ENCODE data around the gene AHI1.

AHI1 gene

DNA sequence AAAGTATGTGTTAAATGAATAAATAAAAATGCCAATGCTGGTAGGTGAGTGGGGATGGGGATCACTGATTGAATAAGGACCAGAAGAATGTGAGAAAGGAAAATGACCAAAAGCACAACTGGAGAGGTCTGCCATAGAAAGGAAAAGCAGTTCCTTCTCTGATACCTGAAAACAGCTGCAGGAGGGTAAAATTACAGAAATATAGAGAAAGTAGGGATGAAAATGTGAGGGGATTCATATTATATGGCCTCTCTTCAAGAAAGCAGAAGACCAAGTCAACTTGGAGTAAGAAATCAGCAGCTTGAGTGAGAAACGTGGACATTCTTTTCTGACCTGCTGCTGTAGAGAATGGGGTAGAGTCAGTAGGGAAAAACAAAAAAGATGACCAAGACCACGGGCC, 191.4 kb downstream of the AHI1 start:
- H3K27ac ChIP-seq = no peak overlapping the region
- TF ChIP-seq ZFX (IDR thresholded peaks at IDR 0.05; ENCODE audit: borderline replicate concordance) (no peak), CTCF (IDR thresholded peaks at IDR 0.05) (no peak)

DNA sequence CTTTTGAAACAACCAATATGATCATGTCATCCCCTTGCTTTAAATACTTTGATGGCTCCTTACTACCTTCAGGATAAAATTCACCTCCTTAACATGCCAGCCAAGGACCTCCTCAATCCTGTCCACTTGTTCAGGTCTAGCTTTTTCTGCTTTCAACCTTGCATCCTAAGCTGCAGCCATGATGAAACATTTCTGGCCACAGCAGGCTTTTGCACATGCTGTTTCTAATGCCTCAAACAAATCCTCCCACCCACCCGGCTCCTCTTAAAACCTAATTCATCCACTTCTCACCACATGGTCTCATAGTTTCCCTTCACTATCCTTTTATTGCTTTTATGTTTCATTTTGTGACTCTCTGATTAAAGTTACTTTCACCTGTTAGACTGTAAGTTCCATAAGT, 191.9 kb downstream of the AHI1 start:
- TF ChIP-seq CTCF (IDR thresholded peaks at IDR 0.05) = no peak
- no peak for TF ChIP-seq ZFX (IDR thresholded peaks at IDR 0.05; ENCODE audit: borderline replicate concordance)

DNA sequence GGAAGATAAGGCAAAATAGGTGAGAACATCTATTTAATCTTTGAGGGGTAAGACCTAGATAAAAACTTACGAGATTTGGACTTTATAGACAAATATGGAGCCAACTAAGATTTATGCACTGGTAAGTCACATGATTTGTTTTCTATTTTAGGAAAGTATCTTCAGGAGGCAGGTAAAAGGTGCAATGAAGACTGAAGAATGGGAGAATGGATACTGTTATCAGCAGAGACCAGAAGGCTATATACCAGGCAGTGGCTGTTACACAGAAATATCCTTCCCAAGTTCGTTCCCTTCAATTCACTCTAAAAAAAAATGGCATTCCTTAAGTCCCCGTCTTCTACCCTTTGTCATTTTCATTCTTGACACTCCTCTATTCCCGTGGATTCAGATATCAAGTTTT, 192.7 kb downstream of the AHI1 start:
- TF ChIP-seq CTCF (IDR thresholded peaks at IDR 0.05) (no peak), ZFX (IDR thresholded peaks at IDR 0.05; ENCODE audit: borderline replicate concordance) (no peak)
- no peak overlapping the region for H3K27ac ChIP-seq

More for the DNA sequence above, 191.9 kb downstream of the AHI1 start:
- no peak overlapping the region for H3K27ac ChIP-seq

- no peak overlapping the region for H3K27ac ChIP-seq
- TF ChIP-seq CTCF (IDR thresholded peaks at IDR 0.05) (no peak), ZFX (IDR thresholded peaks at IDR 0.05; ENCODE audit: borderline replicate concordance) (no peak)
These were observed 196.2 kb downstream of the AHI1 start for GRCh38 chr6:135301304-135301703.

DNA sequence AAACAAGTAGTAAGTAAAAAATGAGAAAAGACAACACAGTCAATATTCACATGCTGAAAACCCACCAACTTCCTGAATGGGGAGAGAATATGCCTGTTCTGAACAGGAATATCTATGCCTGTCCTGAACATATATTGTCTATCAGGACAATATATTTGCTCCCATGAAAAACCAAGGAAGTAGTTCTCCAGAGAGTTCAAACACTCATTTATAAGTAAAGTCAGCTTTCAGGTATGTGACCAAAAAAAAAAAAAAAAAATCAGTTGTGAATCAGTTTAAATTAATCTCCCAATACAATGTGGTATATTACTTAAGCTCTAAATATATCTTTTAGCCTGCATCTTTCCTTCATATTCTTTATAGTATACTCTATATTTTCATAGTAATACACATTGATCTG, 197.0 kb downstream of the AHI1 start:
- H3K27ac ChIP-seq = no peak overlapping the region
- no peak for TF ChIP-seq ZFX (IDR thresholded peaks at IDR 0.05; ENCODE audit: borderline replicate concordance)
- no peak for TF ChIP-seq CTCF (IDR thresholded peaks at IDR 0.05)

DNA sequence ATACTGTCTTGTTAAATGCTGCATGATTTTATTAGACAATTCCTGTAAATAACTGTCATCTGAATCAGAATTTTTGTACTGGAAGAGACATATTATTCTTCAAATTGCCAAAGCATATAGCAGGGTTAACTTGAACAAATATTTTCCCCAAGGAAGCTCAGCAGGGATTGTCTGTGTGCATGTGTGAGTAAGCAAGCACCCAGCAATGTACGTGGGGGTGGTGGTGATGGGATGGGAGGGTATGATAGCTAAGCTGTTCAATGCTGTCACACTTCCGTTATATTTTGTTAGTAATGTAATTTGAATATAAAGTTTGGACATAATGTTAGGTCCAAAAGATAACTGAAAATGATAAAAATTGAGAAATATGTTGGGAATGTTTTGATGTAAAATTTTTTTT, 198.3 kb downstream of the AHI1 start:
- TF ChIP-seq ZFX (IDR thresholded peaks at IDR 0.05; ENCODE audit: borderline replicate concordance) (no peak), CTCF (IDR thresholded peaks at IDR 0.05) (no peak)
- no peak overlapping the region for H3K27ac ChIP-seq

- TF ChIP-seq CTCF (IDR thresholded peaks at IDR 0.05) (no peak), ZFX (IDR thresholded peaks at IDR 0.05; ENCODE audit: borderline replicate concordance) (no peak)
These were observed 199.1 kb downstream of the AHI1 start for GRCh38 chr6:135298455-135298854.

More at GRCh38 chr6:135298455-135298854, 199.1 kb downstream of the AHI1 start:
- no peak overlapping the region for H3K27ac ChIP-seq
